PC-9 (cell line): ENCODE results near the gene MS4A10. TPM values are rescaled to one million over a fixed set of nuclear protein-coding genes. Genes with fewer than 3 reads are reported as not detected.

ENCODE experiments used
- BruUV-seq: library from RNA; stranded (reverse); fragments of 400-500 nt; replicated peaks from 2 replicates; lab custom pipeline; 2021; lab: Mats Ljungman, UMichigan
- CTCF ChIA-PET: fragments of 300-600 bp; sonication (Branson Sonifier 250); formaldehyde crosslinking; loops from one replicate; lab custom pipeline; 2022; ENCODE audit warnings: antibody characterized with exemption; lab: Charles Lee
- POLR2A ChIA-PET: fragments of 300-600 bp; sonication (Branson Sonifier 250); formaldehyde crosslinking; loops from one replicate; lab custom pipeline; 2022; ENCODE audit warnings: antibody characterized with exemption; ENCODE audit not compliant: unreplicated experiment; lab: Charles Lee
- DNase-seq, 2 experiments: peaks; one replicate each; pipeline versions ENCODE4 v3.0.0 to v3.0.0-alpha.2; 2015 to 2022; ENCODE audit warnings: mixed read lengths in 1 of 2
- H2AFZ ChIP-seq: fragments of 200-600 bp; sonication (generic); 2 replicates; pipeline ENCODE4 v1.8.1; 2017; ENCODE audit warnings: antibody characterized with exemption
- H3F3A ChIP-seq: fragments of 200-600 bp; sonication (generic); 2 replicates; pipeline ENCODE4 v1.8.1; 2017; ENCODE audit warnings: antibody characterized with exemption, mild to moderate bottlenecking, low read depth; ENCODE audit not compliant: insufficient read depth
- H3K27ac ChIP-seq: fragments of 200-600 bp; sonication (generic); 2 replicates; pipeline ENCODE4 v1.6.1; 2016; ENCODE audit warnings: mixed run types
- H3K27me3 ChIP-seq: fragments of 200-600 bp; sonication (generic); 2 replicates; pipeline ENCODE4 v1.6.1; 2016; ENCODE audit warnings: low read depth, mixed run types; ENCODE audit not compliant: insufficient read depth
- H3K36me3 ChIP-seq: fragments of 200-600 bp; sonication (generic); 2 replicates; pipeline ENCODE4 v1.6.1; 2016; ENCODE audit warnings: low read depth, mixed run types
- H3K4me1 ChIP-seq: fragments of 200-600 bp; sonication (generic); replicated peaks from 2 replicates; pipeline ENCODE4 v1.6.1; 2016; ENCODE audit warnings: mixed run types; ENCODE audit not compliant: insufficient read depth
- H3K4me2 ChIP-seq: fragments of 200-600 bp; sonication (generic); 2 replicates; pipeline ENCODE4 v1.6.1; 2017; ENCODE audit warnings: mixed run types
- H3K4me3 ChIP-seq: fragments of 200-600 bp; sonication (generic); 2 replicates; pipeline ENCODE4 v1.6.1; 2016; ENCODE audit warnings: mixed run types
- H3K79me2 ChIP-seq: fragments of 200-600 bp; sonication (generic); 2 replicates; pipeline ENCODE4 v1.6.1; 2017; ENCODE audit warnings: low read depth, mixed run types
- H3K9me2 ChIP-seq: fragments of 200-600 bp; sonication (generic); 2 replicates; pipeline ENCODE4 v1.8.1; 2017; ENCODE audit warnings: mild to moderate bottlenecking; ENCODE audit not compliant: insufficient read depth
- H3K9me3 ChIP-seq: fragments of 200-600 bp; sonication (generic); 2 replicates; pipeline ENCODE4 v1.8.1; 2016; ENCODE audit warnings: low read depth; ENCODE audit not compliant: insufficient read depth
- H4K20me1 ChIP-seq: fragments of 200-600 bp; sonication (generic); 2 replicates; pipeline ENCODE4 v1.8.1; 2017; ENCODE audit not compliant: insufficient read depth
- EZH2 ChIP-seq: fragments of 200-600 bp; sonication (generic); IDR thresholded peaks from 2 replicates; pipeline ENCODE4 v1.8.0; 2017; ENCODE audit warnings: antibody characterized with exemption, low read depth
- intact Hi-C: fragments of 100-400 bp; cut with micrococcal nuclease; formaldehyde crosslinking; loops from one replicate; pipeline ENCODE4 v1.10.0; 2022; ENCODE audit not compliant: unreplicated experiment
- total RNA-seq: library from RNA; stranded (reverse); gene quantifications from 2 replicates; pipeline ENCODE4 v1.2.3, GENCODE V29; 2021
- TF ChIP-seq, protein P1 (sequence below): fragments of 200-600 bp; sonication (generic); conservative IDR thresholded peaks from 2 replicates; pipeline ENCODE4 v1.6.1; 2017; ENCODE audit warnings: mixed run types, antibody characterized with exemption, mild to moderate bottlenecking, moderate library complexity

The MS4A10 gene
- total RNA-seq, 1 experiment from 2014 or later, result not detected

DNA sequence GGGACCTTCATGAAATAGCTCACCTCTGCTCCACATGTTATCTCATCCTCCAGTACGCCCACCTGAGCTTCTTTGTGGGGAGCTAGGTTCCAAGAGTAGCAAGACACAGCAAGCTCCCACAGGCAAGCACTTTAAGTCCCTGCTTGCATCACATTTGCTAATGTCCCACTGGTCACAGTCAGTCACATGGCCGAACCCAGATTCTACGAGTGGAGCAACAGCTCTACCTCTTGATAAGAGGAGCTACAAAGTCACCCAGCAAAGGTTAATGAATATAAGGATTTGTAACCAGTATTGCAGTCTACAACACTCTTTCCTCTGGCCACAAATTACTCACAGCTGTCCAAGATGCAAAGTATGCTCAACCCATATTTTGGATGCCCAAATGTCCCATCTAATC is 43.7 kb upstream of the MS4A10 start:
- Histone ChIP-seq H3K36me3 (no peaks in the 10 kb centered on the region), H3K9me3 (no peaks in the 10 kb centered on the region), H3K4me2 (no peak overlapping the region), H2AFZ (no peak overlapping the region), H3K27me3 (peaks cover 55% of the 10 kb centered on the region), H3K9me2 (no peaks in the 10 kb centered on the region), H3K4me1 (no peaks in the 10 kb centered on the region), H4K20me1 (no peaks in the 10 kb centered on the region; the same call in 1 of the 2 replicates), H3F3A (no peaks in the 10 kb centered on the region), H3K4me3 (no peak overlapping the region), H3K27ac (no peak overlapping the region), H3K79me2 (no peaks in the 10 kb centered on the region)
- no TSS peak for BruUV-seq
- TF ChIP-seq, protein P1, sequence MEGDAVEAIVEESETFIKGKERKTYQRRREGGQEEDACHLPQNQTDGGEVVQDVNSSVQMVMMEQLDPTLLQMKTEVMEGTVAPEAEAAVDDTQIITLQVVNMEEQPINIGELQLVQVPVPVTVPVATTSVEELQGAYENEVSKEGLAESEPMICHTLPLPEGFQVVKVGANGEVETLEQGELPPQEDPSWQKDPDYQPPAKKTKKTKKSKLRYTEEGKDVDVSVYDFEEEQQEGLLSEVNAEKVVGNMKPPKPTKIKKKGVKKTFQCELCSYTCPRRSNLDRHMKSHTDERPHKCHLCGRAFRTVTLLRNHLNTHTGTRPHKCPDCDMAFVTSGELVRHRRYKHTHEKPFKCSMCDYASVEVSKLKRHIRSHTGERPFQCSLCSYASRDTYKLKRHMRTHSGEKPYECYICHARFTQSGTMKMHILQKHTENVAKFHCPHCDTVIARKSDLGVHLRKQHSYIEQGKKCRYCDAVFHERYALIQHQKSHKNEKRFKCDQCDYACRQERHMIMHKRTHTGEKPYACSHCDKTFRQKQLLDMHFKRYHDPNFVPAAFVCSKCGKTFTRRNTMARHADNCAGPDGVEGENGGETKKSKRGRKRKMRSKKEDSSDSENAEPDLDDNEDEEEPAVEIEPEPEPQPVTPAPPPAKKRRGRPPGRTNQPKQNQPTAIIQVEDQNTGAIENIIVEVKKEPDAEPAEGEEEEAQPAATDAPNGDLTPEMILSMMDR, result no peak
- TF ChIP-seq EZH2, result no peak
- CTCF ChIA-PET, result no interaction called here
- intact Hi-C loops, result no loop called here
- POLR2A ChIA-PET, result no interaction called here
- DNase-seq, result peak in 1 of 2 experiments; percentile 20

GRCh38 chr11:60743058-60743457 is 42.1 kb upstream of the MS4A10 start:
- H3K36me3 ChIP-seq, result no peaks in the 10 kb centered on the region
- H3K27me3 ChIP-seq, result peaks cover 43% of the 10 kb centered on the region
- H3F3A ChIP-seq, result no peaks in the 10 kb centered on the region
- ChIA-PET POLR2A (no interaction called here), CTCF (no interaction called here)
- no peaks in the 10 kb centered on the region; the same call in 1 of the 2 replicates for H3K9me3 ChIP-seq
- peak in 1 of 2 experiments; percentile 33 for DNase-seq
- no peak overlapping the region for H3K4me2 ChIP-seq
- no peak overlapping the region for H3K4me3 ChIP-seq
- H3K27ac ChIP-seq, result no peak overlapping the region
- TF ChIP-seq EZH2, result no peak
- TF ChIP-seq, protein P1, result no peak
- intact Hi-C loops, result no loop called here
- H3K79me2 ChIP-seq, result no peaks in the 10 kb centered on the region
- H3K9me2 ChIP-seq, result no peaks in the 10 kb centered on the region
- H4K20me1 ChIP-seq, result no peaks in the 10 kb centered on the region; the same call in 1 of the 2 replicates
- H2AFZ ChIP-seq, result no peak overlapping the region
- H3K4me1 ChIP-seq, result no peaks in the 10 kb centered on the region
- BruUV-seq, result no TSS peak

DNA sequence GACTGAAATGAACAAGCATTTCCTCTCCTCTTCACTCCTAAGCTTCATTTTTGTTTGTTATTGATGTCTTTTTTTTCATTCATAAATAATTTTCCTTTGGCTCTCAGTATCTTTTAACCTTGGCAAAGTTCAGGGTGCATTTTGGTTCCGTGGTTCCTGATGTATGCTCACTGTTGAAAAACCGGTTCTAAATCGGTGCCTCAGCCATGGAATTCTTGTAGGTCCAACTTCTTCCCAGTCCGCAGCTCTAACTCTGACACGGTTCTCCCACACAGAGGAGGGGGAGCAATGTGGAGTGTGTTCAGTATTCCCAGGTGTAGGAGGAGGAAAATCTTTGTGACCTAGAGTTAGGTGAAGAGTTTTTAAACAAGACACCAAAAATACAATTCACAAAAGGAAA is 41.0 kb upstream of the MS4A10 start:
- Histone ChIP-seq H3K36me3 (no peaks in the 10 kb centered on the region), H3K4me2 (no peak overlapping the region), H3K9me2 (no peaks in the 10 kb centered on the region), H3K4me1 (no peaks in the 10 kb centered on the region), H2AFZ (no peak overlapping the region), H3K9me3 (no peaks in the 10 kb centered on the region; the same call in 1 of the 2 replicates), H4K20me1 (no peaks in the 10 kb centered on the region; the same call in 1 of the 2 replicates), H3K27ac (no peak overlapping the region), H3K27me3 (peaks cover 39% of the 10 kb centered on the region), H3K79me2 (no peaks in the 10 kb centered on the region), H3K4me3 (no peak overlapping the region), H3F3A (no peaks in the 10 kb centered on the region)
- BruUV-seq, result no TSS peak
- intact Hi-C loops, result no loop called here
- peak in 1 of 2 experiments; percentile 19 for DNase-seq
- POLR2A ChIA-PET, result no interaction called here
- TF ChIP-seq, protein P1, result no peak
- TF ChIP-seq EZH2, result no peak
- CTCF ChIA-PET, result no interaction called here
